GM19193 (cell line): ENCODE measurements around the gene CCNK.

Source experiments
- POLR2A ChIP-seq: IDR thresholded peaks from 4 replicates; pipeline ENCODE4 v1.6.1; 2011; ENCODE audit not compliant: insufficient read depth, insufficient read length; ENCODE audit errors: extremely low read depth

Gene CCNK

GRCh38 chr14:99476864-99477263 is 4.3 kb upstream of the CCNK start:
- no peak for TF ChIP-seq POLR2A

- no peak for TF ChIP-seq POLR2A
Observed at GRCh38 chr14:99478128-99478527, 3.1 kb upstream of the CCNK start.

- no peak for TF ChIP-seq POLR2A
Observed at GRCh38 chr14:99479160-99479905, 1.9 kb upstream of the CCNK start.

- TF ChIP-seq POLR2A: peak; percentile 37
Observed at GRCh38 chr14:99479906-99480869, 1.0 kb upstream of the CCNK start, which contains the start of gene SETD3. Gene SETD3 (minus strand): TSS chr14:99480859. CDS start chr14:99465805, 15,054 bp downstream.

GRCh38 chr14:99481745-99482099 is 513 bp downstream of the CCNK start:
- TF ChIP-seq POLR2A: no peak

- no peak for TF ChIP-seq POLR2A
Observed at GRCh38 chr14:99484106-99484505, 2.9 kb downstream of the CCNK start.

GRCh38 chr14:99497341-99497740 is 16.1 kb downstream of the CCNK start:
- TF ChIP-seq POLR2A: no peak

GRCh38 chr14:99497894-99498293 is 16.7 kb downstream of the CCNK start:
- TF ChIP-seq POLR2A: no peak

- TF ChIP-seq POLR2A: no peak
Observed at GRCh38 chr14:99502989-99503421, 21.8 kb downstream of the CCNK start.

GRCh38 chr14:99503848-99504453 is 22.7 kb downstream of the CCNK start:
- TF ChIP-seq POLR2A: no peak

- no peak for TF ChIP-seq POLR2A
Observed at GRCh38 chr14:99505089-99505488, 23.9 kb downstream of the CCNK start.

- no peak for TF ChIP-seq POLR2A
Observed at GRCh38 chr14:99506276-99506675, 25.1 kb downstream of the CCNK start.

- TF ChIP-seq POLR2A: no peak
Observed at GRCh38 chr14:99507860-99508640, 26.8 kb downstream of the CCNK start.

- no peak for TF ChIP-seq POLR2A
Observed at GRCh38 chr14:99508896-99509629, 27.9 kb downstream of the CCNK start.
